Measurements from ENCODE around the gene EDAR. TPM values are rescaled to one million over a fixed set of nuclear protein-coding genes. Genes with fewer than 3 reads are reported as not detected.

Gene EDAR
- polyA plus RNA-seq, 1 donor from 2014 or later: 0.26 TPM

Other genes with a start within 250 kb of the EDAR start
- 8.6 TPM for gene CCDC138, start 202.4 kb downstream of the EDAR start, polyA plus RNA-seq
- gene SH3RF3, start 140.0 kb upstream of the EDAR start, polyA plus RNA-seq: not detected